Measurements from ENCODE around the gene RAN. TPM values are rescaled to one million over a fixed set of nuclear protein-coding genes. Genes with fewer than 3 reads are reported as not detected.

The RAN gene
- total RNA-seq, 2 experiments from 2014 or later, result 278 to 302 TPM

GRCh38 chr12:130832561-130833209 lies 39.2 kb upstream of the RAN start:
- Histone ChIP-seq H3K4me3 (ENCODE audit: low read length) (no peak overlapping the region), H3K36me3 (ENCODE audit: insufficient read depth, low read length) (no peaks in the 10 kb centered on the region), H3K27me3 (ENCODE audit: control insufficient read depth in 1 of 2, insufficient read depth in 2 of 2, low read length in 2 of 2) (no peaks in the 10 kb centered on the region), H3K4me1 (ENCODE audit: insufficient read depth, low read length) (peaks cover 6% of the 10 kb centered on the region), H3K27ac (ENCODE audit: low read depth in 1 of 2, low read length in 2 of 2) (no peak overlapping the region), H3K9me3 (ENCODE audit: control insufficient read depth in 1 of 2, insufficient read depth in 1 of 2, low read length in 2 of 2) (no peaks in the 10 kb centered on the region)
- ChIA-PET POLR2A (no interaction called here), CTCF (no interaction called here)
- Mint-ChIP-seq H3K9me3 (no peaks in the 10 kb centered on the region), H3K27me3 (no peaks in the 10 kb centered on the region), H3K4me1 (ENCODE audit: low read depth) (peaks cover 33% of the 10 kb centered on the region), H3K36me3 (ENCODE audit: low read depth) (no peaks in the 10 kb centered on the region), H3K27ac (no peak overlapping the region), H3K4me3 (no peak overlapping the region)
- DNase-seq (peak in 1 of 14 experiments; percentile 26), ATAC-seq (ENCODE audit: poor library complexity) (no peak)
- no peak for TF ChIP-seq CTCF (IDR thresholded peaks at IDR 0.05)
- intact Hi-C loops (cut with DNase I, micrococcal nuclease), result no loop called here

- intact Hi-C loops (cut with DNase I, micrococcal nuclease), result no loop called here
These were observed 36.9 kb upstream of the RAN start for GRCh38 chr12:130835011-130835410.

DNA sequence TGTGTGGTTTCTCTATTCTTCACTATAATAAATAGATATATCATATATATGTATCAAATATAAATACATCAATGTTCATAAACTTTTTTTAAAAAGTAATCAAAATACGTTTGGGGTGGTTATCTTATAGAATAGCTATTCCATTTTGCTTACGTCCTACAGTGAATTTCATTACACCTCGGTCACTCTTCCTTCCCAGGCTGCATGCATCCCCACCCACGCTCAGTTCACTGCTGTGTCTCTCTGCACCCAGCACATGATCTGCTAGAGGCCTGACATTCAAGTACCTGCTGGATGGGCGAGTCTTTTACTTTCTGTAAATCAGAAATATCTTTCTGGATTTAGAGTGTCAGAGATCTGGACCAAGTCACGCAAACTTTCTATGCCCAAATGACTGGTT lies 36.4 kb upstream of the RAN start:
- no peaks in the 10 kb centered on the region for H3K36me3 Mint-ChIP-seq (ENCODE audit: low read depth)
- no peaks in the 10 kb centered on the region for H3K9me3 Mint-ChIP-seq
- H3K4me1 ChIP-seq (ENCODE audit: insufficient read depth, low read length), result peaks cover 22% of the 10 kb centered on the region
- no peaks in the 10 kb centered on the region for H3K9me3 ChIP-seq (ENCODE audit: control insufficient read depth in 1 of 2, insufficient read depth in 1 of 2, low read length in 2 of 2)
- no peak overlapping the region for H3K4me3 ChIP-seq (ENCODE audit: low read length)
- peaks cover 47% of the 10 kb centered on the region for H3K4me1 Mint-ChIP-seq (ENCODE audit: low read depth)
- ATAC-seq (ENCODE audit: poor library complexity), result no peak
- TF ChIP-seq CTCF (IDR thresholded peaks at IDR 0.05), result no peak
- intact Hi-C loops (cut with DNase I, micrococcal nuclease), result no loop called here
- DNase-seq, result no peak
- ChIA-PET POLR2A (no interaction called here), CTCF (no interaction called here)
- H3K36me3 ChIP-seq (ENCODE audit: insufficient read depth, low read length), result no peaks in the 10 kb centered on the region
- no peaks in the 10 kb centered on the region for H3K27me3 ChIP-seq (ENCODE audit: control insufficient read depth in 1 of 2, insufficient read depth in 2 of 2, low read length in 2 of 2)
- H3K27ac ChIP-seq (ENCODE audit: low read depth in 1 of 2, low read length in 2 of 2), result no peak overlapping the region
- no peak overlapping the region for H3K4me3 Mint-ChIP-seq
- H3K27ac Mint-ChIP-seq, result no peak overlapping the region
- H3K27me3 Mint-ChIP-seq, result no peaks in the 10 kb centered on the region

More at GRCh38 chr12:130835011-130835410, 36.9 kb upstream of the RAN start:
- CTCF ChIA-PET, result no interaction called here
- no peaks in the 10 kb centered on the region for H3K27me3 Mint-ChIP-seq
- peaks cover 49% of the 10 kb centered on the region for H3K4me1 Mint-ChIP-seq (ENCODE audit: low read depth)
- H3K4me3 ChIP-seq (ENCODE audit: low read length), result no peak overlapping the region
- H3K9me3 ChIP-seq (ENCODE audit: control insufficient read depth in 1 of 2, insufficient read depth in 1 of 2, low read length in 2 of 2), result no peaks in the 10 kb centered on the region
- no peaks in the 10 kb centered on the region for H3K9me3 Mint-ChIP-seq
- POLR2A ChIA-PET, result no interaction called here
- H3K36me3 ChIP-seq (ENCODE audit: insufficient read depth, low read length), result no peaks in the 10 kb centered on the region
- H3K4me1 ChIP-seq (ENCODE audit: insufficient read depth, low read length), result peaks cover 21% of the 10 kb centered on the region
- TF ChIP-seq CTCF (IDR thresholded peaks at IDR 0.05), result no peak
- ATAC-seq (ENCODE audit: poor library complexity) (no peak), DNase-seq (no peak)
- no peaks in the 10 kb centered on the region for H3K27me3 ChIP-seq (ENCODE audit: control insufficient read depth in 1 of 2, insufficient read depth in 2 of 2, low read length in 2 of 2)
- H3K36me3 Mint-ChIP-seq (ENCODE audit: low read depth), result no peaks in the 10 kb centered on the region
- H3K4me3 Mint-ChIP-seq, result no peak overlapping the region
- no peak overlapping the region for H3K27ac ChIP-seq (ENCODE audit: low read depth in 1 of 2, low read length in 2 of 2)
- no peak overlapping the region for H3K27ac Mint-ChIP-seq
